C4-2B (cell line): Measurements from ENCODE around the gene MAPK8IP3.

Experiments used
- H3K27ac ChIP-seq: fragments of 450-650 bp; 2 replicates; pipeline ENCODE4 v1.5.1; 2017
- ZFX ChIP-seq: fragments of 450-650 bp; IDR thresholded peaks from 2 replicates; pipeline ENCODE4 v1.6.1; 2017
- TF ChIP-seq, protein P1 (sequence below): fragments of 450-650 bp; conservative IDR thresholded peaks from 2 replicates; pipeline ENCODE4 v1.5.1; 2017; ENCODE audit warnings: mild to moderate bottlenecking

The MAPK8IP3 gene

DNA sequence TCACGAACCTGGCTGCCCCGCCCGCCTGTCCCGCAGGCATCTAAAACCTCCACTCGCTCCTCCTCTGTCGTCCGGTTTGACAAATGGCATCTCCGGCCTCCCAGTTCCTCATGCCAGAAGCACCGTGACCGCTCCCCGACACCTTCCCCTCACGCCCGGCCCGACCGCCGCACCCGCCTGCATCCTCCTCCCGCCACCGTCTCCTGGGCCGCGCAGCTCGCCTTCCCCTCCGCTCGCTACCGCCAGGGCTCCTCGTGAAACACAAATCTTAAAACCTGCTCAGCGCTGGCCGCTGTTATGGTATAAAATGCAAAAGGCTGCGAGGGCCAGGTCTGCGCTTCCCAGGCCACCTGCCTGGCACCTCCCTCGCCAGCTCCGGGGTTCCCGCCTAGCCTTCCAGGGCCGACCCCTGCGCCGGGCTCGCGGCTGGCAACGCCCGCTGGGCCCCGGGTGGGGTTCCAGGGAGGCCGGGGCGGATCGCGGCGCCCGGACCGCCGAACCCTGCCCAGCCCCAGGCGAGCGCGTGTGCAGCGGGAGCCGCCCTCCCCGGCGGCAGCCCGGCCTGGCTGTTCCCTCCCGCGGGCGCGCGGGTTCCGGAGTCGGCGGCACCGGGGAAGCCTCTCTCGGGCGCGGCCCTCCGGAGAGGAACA is 75.9 kb downstream of the MAPK8IP3 start:
- peak overlapping the region; percentile 81 for H3K27ac ChIP-seq
- TF ChIP-seq, protein P1, sequence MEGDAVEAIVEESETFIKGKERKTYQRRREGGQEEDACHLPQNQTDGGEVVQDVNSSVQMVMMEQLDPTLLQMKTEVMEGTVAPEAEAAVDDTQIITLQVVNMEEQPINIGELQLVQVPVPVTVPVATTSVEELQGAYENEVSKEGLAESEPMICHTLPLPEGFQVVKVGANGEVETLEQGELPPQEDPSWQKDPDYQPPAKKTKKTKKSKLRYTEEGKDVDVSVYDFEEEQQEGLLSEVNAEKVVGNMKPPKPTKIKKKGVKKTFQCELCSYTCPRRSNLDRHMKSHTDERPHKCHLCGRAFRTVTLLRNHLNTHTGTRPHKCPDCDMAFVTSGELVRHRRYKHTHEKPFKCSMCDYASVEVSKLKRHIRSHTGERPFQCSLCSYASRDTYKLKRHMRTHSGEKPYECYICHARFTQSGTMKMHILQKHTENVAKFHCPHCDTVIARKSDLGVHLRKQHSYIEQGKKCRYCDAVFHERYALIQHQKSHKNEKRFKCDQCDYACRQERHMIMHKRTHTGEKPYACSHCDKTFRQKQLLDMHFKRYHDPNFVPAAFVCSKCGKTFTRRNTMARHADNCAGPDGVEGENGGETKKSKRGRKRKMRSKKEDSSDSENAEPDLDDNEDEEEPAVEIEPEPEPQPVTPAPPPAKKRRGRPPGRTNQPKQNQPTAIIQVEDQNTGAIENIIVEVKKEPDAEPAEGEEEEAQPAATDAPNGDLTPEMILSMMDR: no peak; the same call in 1 of the 2 replicates
- TF ChIP-seq ZFX: peak; percentile 35; the same call in 1 of the 2 replicates

DNA sequence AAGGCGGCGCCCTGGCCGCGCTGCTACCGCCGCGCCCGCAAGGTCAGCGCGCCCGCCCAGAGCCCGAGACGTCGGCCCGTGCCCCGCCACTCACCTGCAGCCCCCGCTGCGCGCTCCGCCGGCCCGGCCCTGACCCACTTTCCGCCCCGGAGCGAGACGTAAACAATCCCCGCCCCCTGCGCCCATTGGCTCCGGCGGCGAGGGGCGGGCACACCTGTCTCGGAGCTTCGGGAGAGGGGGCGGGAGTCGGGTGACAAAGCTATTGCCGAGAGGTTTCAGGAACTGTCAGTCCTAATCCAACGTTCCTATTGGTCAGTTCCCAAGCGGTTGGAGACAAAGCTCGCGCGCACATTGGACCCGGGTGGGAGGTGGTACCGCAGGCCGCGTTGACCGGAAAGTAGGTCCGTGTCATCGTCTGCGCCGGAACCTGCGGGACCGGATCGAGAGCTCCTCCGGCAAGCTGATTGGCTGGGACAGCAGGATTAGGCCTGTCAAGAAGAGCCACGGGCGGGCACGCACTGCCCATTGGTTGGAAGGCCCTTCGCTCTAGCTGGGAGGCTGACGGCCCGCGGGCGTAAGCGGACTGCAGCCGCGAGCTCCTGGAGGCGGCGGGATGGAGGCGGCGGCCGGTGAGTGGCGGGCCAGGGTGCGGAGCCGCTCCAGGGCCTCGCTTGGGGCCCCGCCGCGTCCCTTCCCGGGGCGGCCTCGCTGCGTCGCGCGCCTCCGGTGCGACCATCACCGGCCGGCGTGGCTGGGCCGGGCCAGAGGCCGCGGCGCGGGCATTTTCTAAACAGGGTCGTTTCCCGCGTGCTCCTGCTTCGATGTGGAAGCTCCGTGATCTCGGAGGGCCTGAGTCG is 76.6 kb downstream of the MAPK8IP3 start, which contains the start of the genes NUBP2 and SPSB3:
NUBP2 (plus strand) TSS at position 553 of the 857 bp plus-strand sequence; CDS start at position 614, 61 bp downstream.
SPSB3 (minus strand) TSS at position 164 of the 857 bp plus-strand sequence. CDS start 1,088 bp downstream, outside the sequence.
- peak within 1 kb of the TSS; percentile 81 for H3K27ac ChIP-seq
- TF ChIP-seq, protein P1: no peak
- TF ChIP-seq ZFX: peak; percentile 55; the same call in 1 of the 2 replicates

DNA sequence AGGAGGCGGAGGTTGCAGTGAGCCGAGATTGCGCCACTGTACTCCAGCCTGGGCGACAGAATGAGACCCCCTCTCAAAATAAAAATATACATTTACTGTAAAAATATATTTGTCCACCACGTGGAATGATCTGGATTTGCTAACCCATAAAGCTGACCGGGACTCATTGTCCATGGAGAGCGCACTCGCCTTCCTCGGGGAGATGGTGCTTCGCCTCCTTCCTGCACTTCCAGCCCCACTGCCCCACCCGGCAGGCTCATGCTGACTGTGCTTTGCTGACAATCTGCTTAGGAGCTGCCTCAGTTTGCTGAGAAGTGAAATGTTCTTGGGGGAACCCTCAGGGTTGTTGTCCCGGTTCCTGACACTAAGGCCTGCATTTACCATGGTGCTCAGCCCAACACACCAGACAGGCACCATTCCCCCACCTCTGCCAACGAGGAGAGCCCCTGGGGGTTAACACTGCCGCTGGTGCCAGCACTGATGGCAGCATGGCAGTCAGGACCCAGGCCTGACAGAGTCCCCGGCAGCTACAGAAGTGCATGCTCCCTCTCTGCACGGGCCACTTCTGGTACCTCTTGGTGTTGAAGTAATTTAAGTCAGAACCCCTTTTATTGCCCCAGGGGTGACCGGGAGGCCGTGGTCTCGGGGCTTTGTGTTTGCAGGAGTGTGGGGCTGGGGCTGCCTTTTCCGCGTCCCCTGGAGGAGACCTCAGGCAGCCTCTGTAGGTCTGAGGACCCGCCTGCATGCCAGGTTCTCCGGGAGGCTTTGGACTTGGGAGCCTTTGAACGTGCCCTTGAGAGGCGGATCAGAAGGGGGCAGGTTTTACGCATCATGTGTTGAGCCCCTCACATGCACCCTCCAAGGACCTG is 79.2 kb downstream of the MAPK8IP3 start:
- TF ChIP-seq, protein P1: no peak
- TF ChIP-seq ZFX: no peak
- H3K27ac ChIP-seq: no peak overlapping the region

DNA sequence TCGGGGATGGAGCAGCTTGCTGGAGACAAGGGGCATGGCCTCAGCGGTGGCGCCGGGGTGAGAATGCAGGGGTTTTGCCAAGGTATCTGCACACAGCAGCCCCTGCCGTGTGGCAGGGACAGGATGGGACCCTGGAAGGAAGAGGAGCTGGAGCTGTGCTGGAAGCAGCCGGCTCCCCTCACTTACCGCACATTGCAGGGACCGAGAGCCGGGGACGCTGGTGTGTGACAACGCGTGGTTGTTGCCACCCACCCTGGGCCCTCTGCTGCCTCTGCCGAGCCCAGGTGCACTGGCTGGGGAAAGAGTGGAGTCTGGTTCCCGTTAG is 79.8 kb downstream of the MAPK8IP3 start:
- no peak for TF ChIP-seq ZFX
- TF ChIP-seq, protein P1: no peak
- no peak overlapping the region for H3K27ac ChIP-seq

DNA sequence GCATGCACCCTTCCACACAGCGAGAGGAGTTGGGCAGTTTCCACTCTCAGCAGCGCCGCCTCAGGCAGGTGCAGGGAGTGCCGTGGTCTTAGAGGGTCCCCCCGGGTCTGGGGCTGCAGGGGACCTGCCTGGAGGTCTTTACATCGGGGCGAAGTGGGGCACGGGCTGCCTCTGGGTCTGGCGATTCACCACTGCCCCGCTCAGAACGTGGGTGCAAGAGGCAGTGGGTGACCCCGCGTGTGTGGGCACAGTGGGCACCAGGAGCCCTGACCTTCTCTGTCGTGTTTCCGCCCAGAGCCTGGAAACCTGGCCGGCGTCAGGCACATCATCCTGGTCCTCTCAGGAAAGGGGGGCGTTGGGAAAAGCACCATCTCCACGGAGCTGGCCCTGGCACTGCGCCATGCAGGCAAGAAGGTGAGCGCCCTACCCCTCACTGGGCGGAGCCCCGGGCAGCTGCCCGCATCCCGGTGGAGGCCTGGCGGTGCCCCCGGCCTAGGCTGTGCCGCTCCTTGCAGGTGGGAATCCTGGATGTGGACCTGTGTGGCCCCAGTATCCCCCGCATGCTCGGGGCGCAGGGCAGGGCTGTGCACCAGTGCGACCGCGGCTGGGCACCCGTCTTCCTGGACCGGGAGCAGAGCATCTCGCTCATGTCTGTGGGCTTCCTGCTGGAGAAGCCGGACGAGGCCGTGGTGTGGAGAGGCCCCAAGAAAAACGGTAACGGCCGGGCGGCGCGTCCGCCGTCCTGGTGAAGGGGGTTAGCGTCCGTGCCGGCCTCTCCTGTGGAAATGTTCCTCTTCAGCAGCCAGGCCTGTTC is 80.5 kb downstream of the MAPK8IP3 start:
- H3K27ac ChIP-seq: no peak overlapping the region
- TF ChIP-seq ZFX: no peak
- TF ChIP-seq, protein P1: no peak

DNA sequence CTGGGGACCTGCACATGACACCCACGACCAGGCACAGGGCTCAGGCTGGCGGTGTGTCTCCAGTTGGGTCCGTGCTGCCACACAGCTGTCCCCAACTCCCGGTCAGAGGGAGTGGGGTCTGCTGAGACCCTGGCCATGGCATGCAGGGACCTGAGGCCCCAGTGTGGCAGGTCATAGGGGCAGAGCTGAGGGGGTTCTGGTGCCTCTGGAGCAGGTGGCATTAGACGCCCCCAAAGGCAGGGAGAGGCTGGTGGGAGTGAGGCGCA is 81.0 kb downstream of the MAPK8IP3 start:
- TF ChIP-seq, protein P1: no peak
- no peak for TF ChIP-seq ZFX

More for the DNA sequence above, 81.0 kb downstream of the MAPK8IP3 start:
- no peak overlapping the region for H3K27ac ChIP-seq
